ENCODE data around the gene LANCL2. TPM values are rescaled to one million over a fixed set of nuclear protein-coding genes. Genes with fewer than 3 reads are reported as not detected.

The LANCL2 gene
- total and polyA plus RNA-seq, 9 donors: 16.4 to 20.7 (median 18.4) TPM

DNA sequence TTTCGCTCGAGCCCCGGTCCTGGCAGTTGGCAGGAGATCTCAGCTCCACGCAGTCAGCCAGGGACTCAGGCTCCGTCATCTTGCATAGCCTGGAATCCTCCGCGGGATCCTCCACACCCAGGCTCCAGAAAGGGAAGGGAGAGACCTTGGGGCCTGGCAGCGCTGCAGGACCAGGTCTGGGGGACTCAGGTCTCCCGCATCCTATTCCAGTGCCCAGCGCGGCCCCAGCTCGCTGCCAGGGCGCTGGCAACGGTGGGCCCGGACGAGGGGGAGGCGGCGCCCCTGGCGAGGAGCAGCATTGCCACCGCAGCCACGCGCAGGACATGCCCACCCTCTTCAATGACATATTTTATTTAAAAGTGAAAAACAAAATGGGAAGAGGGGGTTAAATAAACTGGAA, 83.4 kb downstream of the LANCL2 start:
- DNase-seq: no peak
- Histone ChIP-seq H3K9me3 (replicated peaks; ENCODE audit: control insufficient read depth, low read depth, low read length) (no peaks in the 10 kb centered on the region), H3K36me3 (ENCODE audit: control insufficient read depth, insufficient read depth, low read length) (no peaks in the 10 kb centered on the region), H3K27ac (ENCODE audit: low read length) (no peak overlapping the region), H3K27me3 (ENCODE audit: control insufficient read depth, insufficient read depth, low read length) (peaks cover 12% of the 10 kb centered on the region), H3K4me3 (ENCODE audit: low read length) (no peak overlapping the region), H3K4me1 (ENCODE audit: control insufficient read depth, insufficient read depth, low read length) (no peaks in the 10 kb centered on the region)
- WGBS (ENCODE audit: insufficient coverage): 58% methylated on average over 9 of the region's 22 CpGs

DNA sequence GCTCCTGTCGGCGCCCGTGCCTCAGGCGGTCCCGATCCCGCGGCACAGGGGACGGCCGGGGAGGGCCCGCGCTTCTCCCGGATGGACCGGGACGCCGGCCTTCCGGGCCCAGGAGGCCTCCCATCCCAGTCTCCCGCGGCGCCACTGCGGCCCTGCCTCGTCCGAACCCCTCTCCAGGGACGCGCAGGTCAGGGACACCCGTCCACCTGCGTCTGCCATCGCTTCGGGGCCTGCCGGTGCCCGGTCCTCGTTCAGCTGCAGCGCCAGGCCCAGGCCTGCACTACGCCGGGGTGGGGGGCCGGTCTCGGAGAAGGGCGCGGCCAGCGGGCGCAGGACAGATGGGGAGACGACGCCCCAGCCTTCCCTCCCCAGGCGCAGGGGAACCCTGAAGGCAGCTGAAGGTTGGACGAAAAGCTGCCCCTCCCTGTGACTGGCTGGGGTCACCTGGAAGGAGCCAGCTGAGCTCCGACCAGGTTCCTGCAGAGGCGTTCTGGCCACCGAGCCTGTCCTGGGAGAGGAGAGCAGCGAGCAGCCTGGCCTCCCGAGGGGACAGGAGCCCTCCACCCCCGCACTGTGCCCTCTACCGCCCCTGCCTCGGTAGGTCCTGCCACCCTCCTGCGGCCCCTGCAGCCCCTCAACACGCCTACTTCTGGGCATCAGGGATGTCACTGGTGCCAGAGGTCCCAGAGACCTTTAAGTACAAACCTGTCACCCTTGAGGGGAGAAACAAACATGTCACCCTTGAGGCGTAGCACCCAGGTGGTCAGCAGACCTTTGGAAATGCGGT, 84.3 kb downstream of the LANCL2 start:
- no peaks in the 10 kb centered on the region for H3K36me3 ChIP-seq (ENCODE audit: control insufficient read depth, insufficient read depth, low read length)
- H3K4me3 ChIP-seq (ENCODE audit: low read length): no peak overlapping the region
- DNase-seq: no peak
- H3K9me3 ChIP-seq (replicated peaks; ENCODE audit: control insufficient read depth, low read depth, low read length): no peaks in the 10 kb centered on the region
- no peak overlapping the region for H3K27ac ChIP-seq (ENCODE audit: low read length)
- peaks cover 12% of the 10 kb centered on the region for H3K27me3 ChIP-seq (ENCODE audit: control insufficient read depth, insufficient read depth, low read length)
- H3K4me1 ChIP-seq (ENCODE audit: control insufficient read depth, insufficient read depth, low read length): no peaks in the 10 kb centered on the region
- WGBS (ENCODE audit: insufficient coverage): 22% methylated on average over 53 of the region's 56 CpGs

- no peaks in the 10 kb centered on the region for H3K36me3 ChIP-seq (ENCODE audit: control insufficient read depth, insufficient read depth, low read length)
- no peak overlapping the region for H3K27ac ChIP-seq (ENCODE audit: low read length)
- no peak for DNase-seq
- peaks cover 12% of the 10 kb centered on the region for H3K27me3 ChIP-seq (ENCODE audit: control insufficient read depth, insufficient read depth, low read length)
- no peak overlapping the region for H3K4me3 ChIP-seq (ENCODE audit: low read length)
- no peaks in the 10 kb centered on the region for H3K4me1 ChIP-seq (ENCODE audit: control insufficient read depth, insufficient read depth, low read length)
- 86% methylated on average over 6 of the region's 8 CpGs for WGBS (ENCODE audit: insufficient coverage)
- H3K9me3 ChIP-seq (replicated peaks; ENCODE audit: control insufficient read depth, low read depth, low read length): no peaks in the 10 kb centered on the region
These were observed 84.9 kb downstream of the LANCL2 start for GRCh38 chr7:55449992-55450535.

DNA sequence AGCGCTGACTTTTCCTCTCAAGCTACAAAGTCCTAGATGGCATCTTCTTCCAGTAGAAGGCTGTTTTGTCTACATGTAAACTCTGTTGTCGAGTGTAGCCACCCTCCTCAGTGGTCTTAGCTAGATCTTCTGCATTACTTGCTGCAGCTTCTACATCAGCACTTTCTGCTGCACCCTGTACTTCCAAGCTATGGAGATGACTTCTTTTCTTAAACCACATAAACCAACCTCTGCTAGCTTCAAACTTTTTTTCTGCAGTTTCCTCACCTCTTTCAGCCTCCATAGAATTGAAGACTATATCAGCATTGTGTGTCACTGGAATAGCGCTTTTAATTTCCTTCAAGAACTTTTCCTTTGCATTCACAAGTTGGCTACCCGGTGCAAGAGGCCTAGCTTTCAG, 87.8 kb downstream of the LANCL2 start:
- 94% methylated on average over 2 of the region's 4 CpGs for WGBS (ENCODE audit: insufficient coverage)
- Histone ChIP-seq H3K27ac (ENCODE audit: low read length) (no peak overlapping the region), H3K9me3 (replicated peaks; ENCODE audit: control insufficient read depth, low read depth, low read length) (peaks cover 3% of the 10 kb centered on the region), H3K36me3 (ENCODE audit: control insufficient read depth, insufficient read depth, low read length) (no peaks in the 10 kb centered on the region), H3K4me3 (ENCODE audit: low read length) (no peak overlapping the region), H3K27me3 (ENCODE audit: control insufficient read depth, insufficient read depth, low read length) (peaks cover 12% of the 10 kb centered on the region), H3K4me1 (ENCODE audit: control insufficient read depth, insufficient read depth, low read length) (no peaks in the 10 kb centered on the region)
- no peak for DNase-seq

- DNase-seq: no peak
- WGBS (ENCODE audit: insufficient coverage): no CpG with 5 or more reads among the region's 1 CpG
- H3K4me3 ChIP-seq (ENCODE audit: low read length): no peak overlapping the region
- H3K36me3 ChIP-seq (ENCODE audit: control insufficient read depth, insufficient read depth, low read length): no peaks in the 10 kb centered on the region
- no peaks in the 10 kb centered on the region for H3K4me1 ChIP-seq (ENCODE audit: control insufficient read depth, insufficient read depth, low read length)
- H3K27me3 ChIP-seq (ENCODE audit: control insufficient read depth, insufficient read depth, low read length): no peaks in the 10 kb centered on the region
- peaks cover 7% of the 10 kb centered on the region for H3K9me3 ChIP-seq (replicated peaks; ENCODE audit: control insufficient read depth, low read depth, low read length)
- no peak overlapping the region for H3K27ac ChIP-seq (ENCODE audit: low read length)
These were observed 92.7 kb downstream of the LANCL2 start for GRCh38 chr7:55457801-55458200.

DNA sequence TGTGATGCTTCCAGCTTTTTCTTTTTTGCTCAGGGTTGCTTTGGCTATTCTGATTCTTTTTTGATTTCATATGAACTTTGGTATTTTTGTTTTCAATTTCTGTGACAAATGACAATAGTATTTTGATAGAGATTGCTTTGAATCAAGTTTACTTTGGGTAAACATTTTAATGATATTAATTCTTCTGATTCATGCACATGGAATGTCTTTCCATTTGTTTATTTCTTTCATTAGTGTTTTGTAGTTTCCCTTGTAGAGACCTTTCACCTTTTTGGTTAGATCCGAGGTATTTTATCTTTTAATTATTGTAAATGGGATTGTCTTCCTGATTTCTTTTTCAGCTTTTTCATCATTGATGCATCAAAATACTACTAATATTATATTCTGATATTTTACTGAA, 93.2 kb downstream of the LANCL2 start:
- H3K4me1 ChIP-seq (ENCODE audit: control insufficient read depth, insufficient read depth, low read length): no peaks in the 10 kb centered on the region
- no peak for DNase-seq
- H3K27me3 ChIP-seq (ENCODE audit: control insufficient read depth, insufficient read depth, low read length): no peaks in the 10 kb centered on the region
- no peak overlapping the region for H3K4me3 ChIP-seq (ENCODE audit: low read length)
- no CpG with 5 or more reads among the region's 1 CpG for WGBS (ENCODE audit: insufficient coverage)
- H3K27ac ChIP-seq (ENCODE audit: low read length): no peak overlapping the region
- H3K36me3 ChIP-seq (ENCODE audit: control insufficient read depth, insufficient read depth, low read length): no peaks in the 10 kb centered on the region
- H3K9me3 ChIP-seq (replicated peaks; ENCODE audit: control insufficient read depth, low read depth, low read length): peaks cover 7% of the 10 kb centered on the region

GRCh38 chr7:55463686-55464262, 98.6 kb downstream of the LANCL2 start:
- Histone ChIP-seq H3K36me3 (ENCODE audit: control insufficient read depth, insufficient read depth, low read length) (peaks cover 10% of the 10 kb centered on the region), H3K9me3 (replicated peaks; ENCODE audit: control insufficient read depth, low read depth, low read length) (peaks cover 4% of the 10 kb centered on the region), H3K27ac (ENCODE audit: low read length) (no peak overlapping the region), H3K27me3 (ENCODE audit: control insufficient read depth, insufficient read depth, low read length) (no peaks in the 10 kb centered on the region), H3K4me3 (ENCODE audit: low read length) (no peak overlapping the region), H3K4me1 (ENCODE audit: control insufficient read depth, insufficient read depth, low read length) (no peaks in the 10 kb centered on the region)
- DNase-seq: no peak
- 97% methylated on average over 3 of the region's 4 CpGs for WGBS (ENCODE audit: insufficient coverage)

- Histone ChIP-seq H3K36me3 (ENCODE audit: control insufficient read depth, insufficient read depth, low read length) (peaks cover 10% of the 10 kb centered on the region), H3K4me1 (ENCODE audit: control insufficient read depth, insufficient read depth, low read length) (peaks cover 4% of the 10 kb centered on the region)
These were observed 99.3 kb downstream of the LANCL2 start for GRCh38 chr7:55464422-55464821.

DNA sequence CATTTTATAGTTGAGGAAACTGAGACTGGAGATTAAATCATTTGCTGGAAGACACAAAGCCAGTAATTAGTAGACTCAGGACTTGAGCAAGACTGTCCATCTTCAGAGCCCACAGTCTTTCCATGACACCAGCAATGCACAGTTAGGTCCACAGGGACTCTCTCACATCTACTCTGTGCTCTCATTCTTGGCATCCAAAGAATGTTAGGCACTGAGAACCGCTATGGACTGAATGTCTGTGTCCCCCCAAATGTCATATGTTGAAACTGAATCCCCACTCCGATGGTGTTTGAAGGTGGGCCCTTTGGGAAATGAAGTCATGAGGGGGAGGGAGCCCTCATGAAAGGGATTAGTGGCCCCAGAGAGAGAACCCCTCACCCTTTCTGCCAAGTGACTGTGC, 100.6 kb downstream of the LANCL2 start:
- DNase-seq: no peak
- 20% methylated on average over 1 of the region's 2 CpGs for WGBS (ENCODE audit: insufficient coverage)
- peaks cover 10% of the 10 kb centered on the region for H3K4me1 ChIP-seq (ENCODE audit: control insufficient read depth, insufficient read depth, low read length)
- H3K4me3 ChIP-seq (ENCODE audit: low read length): no peak overlapping the region
- no peaks in the 10 kb centered on the region for H3K9me3 ChIP-seq (replicated peaks; ENCODE audit: control insufficient read depth, low read depth, low read length)
- no peaks in the 10 kb centered on the region for H3K27me3 ChIP-seq (ENCODE audit: control insufficient read depth, insufficient read depth, low read length)
- no peak overlapping the region for H3K27ac ChIP-seq (ENCODE audit: low read length)
- H3K36me3 ChIP-seq (ENCODE audit: control insufficient read depth, insufficient read depth, low read length): peaks cover 10% of the 10 kb centered on the region

More at GRCh38 chr7:55464422-55464821, 99.3 kb downstream of the LANCL2 start:
- DNase-seq: no peak
- H3K27me3 ChIP-seq (ENCODE audit: control insufficient read depth, insufficient read depth, low read length): no peaks in the 10 kb centered on the region
- no peaks in the 10 kb centered on the region for H3K9me3 ChIP-seq (replicated peaks; ENCODE audit: control insufficient read depth, low read depth, low read length)
- no peak overlapping the region for H3K27ac ChIP-seq (ENCODE audit: low read length)
- H3K4me3 ChIP-seq (ENCODE audit: low read length): no peak overlapping the region
- 94% methylated on average over 2 of the region's 2 CpGs for WGBS (ENCODE audit: insufficient coverage)

DNA sequence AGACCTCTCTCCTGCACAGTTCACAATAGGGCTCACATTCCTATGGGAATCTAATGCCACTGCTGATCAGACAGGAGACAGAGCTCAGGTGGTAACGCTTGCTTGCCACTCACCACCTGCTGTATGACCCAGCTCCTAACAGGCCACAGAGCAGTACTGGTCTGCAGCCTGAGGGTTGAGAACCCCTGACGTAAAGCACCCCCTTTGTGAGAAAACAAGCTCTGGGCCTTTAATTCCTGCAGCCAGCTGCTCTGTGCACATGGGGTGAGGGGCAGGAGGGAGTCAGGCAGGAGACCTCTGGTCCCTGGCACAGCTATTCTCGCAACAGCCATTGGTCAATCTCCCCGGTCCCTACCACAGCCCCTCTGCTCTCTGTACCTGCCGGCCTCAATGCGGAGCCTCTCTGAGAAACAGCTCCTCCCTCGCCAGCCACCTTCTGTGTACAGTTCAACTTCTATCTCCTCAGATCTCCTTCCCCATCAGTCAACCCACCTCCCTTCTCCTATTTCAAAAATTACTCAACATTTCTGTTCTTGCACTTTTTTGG, 102.0 kb downstream of the LANCL2 start:
- 91% methylated on average over 6 of the region's 7 CpGs for WGBS (ENCODE audit: insufficient coverage)
- no peaks in the 10 kb centered on the region for H3K9me3 ChIP-seq (replicated peaks; ENCODE audit: control insufficient read depth, low read depth, low read length)
- peaks cover 10% of the 10 kb centered on the region for H3K4me1 ChIP-seq (ENCODE audit: control insufficient read depth, insufficient read depth, low read length)
- H3K27ac ChIP-seq (ENCODE audit: low read length): no peak overlapping the region
- H3K36me3 ChIP-seq (ENCODE audit: control insufficient read depth, insufficient read depth, low read length): peaks cover 10% of the 10 kb centered on the region
- no peaks in the 10 kb centered on the region for H3K27me3 ChIP-seq (ENCODE audit: control insufficient read depth, insufficient read depth, low read length)
- no peak for DNase-seq
- no peak overlapping the region for H3K4me3 ChIP-seq (ENCODE audit: low read length)

All from muscle of leg (tissue), 11 donors.